GM20000 (cell line): ENCODE results near the gene CAST.

ENCODE experiments used
- DNase-seq: peaks from one replicate; pipeline ENCODE4 v3.0.0; 2012; ENCODE audit warnings: low spot score
- TF ChIP-seq, protein P1 (sequence below): IDR thresholded peaks from 2 replicates; pipeline ENCODE4 v1.5.1; 2012; ENCODE audit warnings: mild to moderate bottlenecking, control low read depth; ENCODE audit errors: extremely low read depth, missing control alignments

The CAST gene

DNA sequence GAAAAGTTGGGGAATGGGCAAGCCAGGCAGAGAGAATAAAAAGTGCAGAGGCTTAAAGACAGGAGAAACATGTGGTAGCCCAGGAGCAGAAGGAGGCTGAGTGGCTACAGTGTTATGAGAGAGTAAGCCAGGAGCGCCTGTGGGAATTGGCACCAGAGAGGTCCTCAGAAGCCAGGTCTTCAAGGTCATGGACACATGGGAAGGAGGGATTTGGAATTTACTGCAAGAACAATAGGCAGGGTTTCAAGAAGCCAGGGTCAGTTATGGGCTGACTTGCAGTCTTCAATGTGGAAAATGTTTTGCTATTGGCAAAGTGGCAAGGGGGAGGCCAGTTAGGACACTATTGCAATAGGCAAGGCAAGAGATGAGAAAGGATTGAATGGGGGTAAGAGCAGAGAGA is 116.2 kb downstream of the CAST start:
- TF ChIP-seq, protein P1, sequence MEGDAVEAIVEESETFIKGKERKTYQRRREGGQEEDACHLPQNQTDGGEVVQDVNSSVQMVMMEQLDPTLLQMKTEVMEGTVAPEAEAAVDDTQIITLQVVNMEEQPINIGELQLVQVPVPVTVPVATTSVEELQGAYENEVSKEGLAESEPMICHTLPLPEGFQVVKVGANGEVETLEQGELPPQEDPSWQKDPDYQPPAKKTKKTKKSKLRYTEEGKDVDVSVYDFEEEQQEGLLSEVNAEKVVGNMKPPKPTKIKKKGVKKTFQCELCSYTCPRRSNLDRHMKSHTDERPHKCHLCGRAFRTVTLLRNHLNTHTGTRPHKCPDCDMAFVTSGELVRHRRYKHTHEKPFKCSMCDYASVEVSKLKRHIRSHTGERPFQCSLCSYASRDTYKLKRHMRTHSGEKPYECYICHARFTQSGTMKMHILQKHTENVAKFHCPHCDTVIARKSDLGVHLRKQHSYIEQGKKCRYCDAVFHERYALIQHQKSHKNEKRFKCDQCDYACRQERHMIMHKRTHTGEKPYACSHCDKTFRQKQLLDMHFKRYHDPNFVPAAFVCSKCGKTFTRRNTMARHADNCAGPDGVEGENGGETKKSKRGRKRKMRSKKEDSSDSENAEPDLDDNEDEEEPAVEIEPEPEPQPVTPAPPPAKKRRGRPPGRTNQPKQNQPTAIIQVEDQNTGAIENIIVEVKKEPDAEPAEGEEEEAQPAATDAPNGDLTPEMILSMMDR, result no peak
- no peak for DNase-seq

DNA sequence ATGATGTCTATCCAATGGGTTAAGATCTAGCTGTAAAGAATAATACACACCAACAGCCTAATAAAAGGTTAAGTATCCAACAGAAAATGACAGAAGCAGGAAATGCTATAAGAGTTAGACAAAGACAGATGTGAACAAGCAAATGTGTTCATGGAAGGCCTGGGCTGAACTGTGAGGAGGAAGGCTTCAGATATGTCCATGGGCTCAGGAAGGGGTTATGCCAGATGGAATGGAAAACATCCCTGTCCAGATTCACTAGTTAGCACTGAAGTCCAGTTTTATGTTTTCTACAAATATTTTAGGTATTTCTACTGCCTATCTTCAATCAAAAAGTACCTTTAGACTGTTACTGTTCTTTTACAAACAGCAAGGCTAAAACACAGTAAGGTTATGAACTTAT is 118.5 kb downstream of the CAST start:
- no peak for DNase-seq

DNA sequence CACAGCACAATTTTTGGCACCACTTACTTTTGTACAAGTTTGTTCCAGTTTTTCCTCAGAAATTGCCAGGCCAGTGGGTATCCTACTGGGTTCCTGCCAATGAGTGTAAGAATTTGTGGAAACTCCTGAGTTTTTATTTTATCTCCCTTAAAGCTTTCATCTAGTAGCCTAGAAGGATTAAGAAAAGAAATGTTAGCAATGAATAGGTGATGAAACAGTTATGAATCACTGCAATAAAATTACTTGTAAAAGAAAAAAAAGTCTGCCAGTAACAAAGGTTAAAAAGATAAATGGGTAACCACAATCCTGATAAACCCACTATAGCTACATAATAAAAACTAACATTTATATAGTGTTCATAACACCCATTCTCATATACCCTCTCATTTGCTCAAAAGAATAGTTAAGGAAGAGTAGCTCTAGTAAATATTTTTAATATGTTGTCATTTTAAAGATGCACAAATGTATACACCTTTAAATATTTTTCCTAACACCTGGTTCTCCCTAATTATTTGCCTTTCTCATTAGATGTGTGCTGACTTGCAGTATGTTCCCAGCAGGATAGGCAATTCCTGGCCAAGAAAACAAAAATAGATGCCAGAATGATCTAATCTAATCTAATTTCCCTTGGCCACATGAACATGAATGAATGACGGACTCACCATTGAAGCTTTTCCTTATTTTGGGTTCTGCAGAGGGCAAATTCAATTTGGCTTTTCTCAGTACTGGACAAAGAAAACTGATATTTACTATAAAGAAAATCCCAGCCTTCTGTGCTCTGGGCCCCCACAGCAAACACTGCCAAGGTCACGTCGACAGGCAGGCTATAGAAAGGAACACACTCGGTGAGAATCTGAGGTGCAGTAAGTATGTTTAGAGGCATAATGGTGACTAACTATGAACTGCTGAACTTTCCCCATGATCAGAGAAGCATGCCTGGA is 119.1 kb downstream of the CAST start:
- DNase-seq, result no peak

More for the DNA sequence above, 118.5 kb downstream of the CAST start:
- TF ChIP-seq, protein P1, result no peak

DNA sequence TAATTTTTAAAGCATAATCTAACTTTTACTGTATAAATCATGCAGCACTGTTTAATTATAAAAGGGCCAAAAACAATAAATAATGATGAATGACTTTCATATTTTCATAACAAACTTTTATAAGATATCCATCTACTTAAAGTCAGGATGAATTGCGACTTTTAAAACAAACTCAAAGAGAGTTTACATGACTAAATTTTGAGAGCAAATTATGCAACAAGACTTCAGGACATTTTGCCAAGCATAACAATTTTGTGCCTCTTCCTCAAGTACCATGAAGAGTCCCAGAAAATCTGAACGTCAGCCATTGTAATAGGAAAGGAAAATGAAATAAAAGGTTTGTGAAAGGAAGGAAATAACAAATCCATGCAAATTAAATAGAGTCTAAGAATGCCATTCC is 121.2 kb downstream of the CAST start:
- no peak for DNase-seq
- TF ChIP-seq, protein P1, result no peak

More for the DNA sequence above, 119.1 kb downstream of the CAST start:
- TF ChIP-seq, protein P1, result no peak

DNA sequence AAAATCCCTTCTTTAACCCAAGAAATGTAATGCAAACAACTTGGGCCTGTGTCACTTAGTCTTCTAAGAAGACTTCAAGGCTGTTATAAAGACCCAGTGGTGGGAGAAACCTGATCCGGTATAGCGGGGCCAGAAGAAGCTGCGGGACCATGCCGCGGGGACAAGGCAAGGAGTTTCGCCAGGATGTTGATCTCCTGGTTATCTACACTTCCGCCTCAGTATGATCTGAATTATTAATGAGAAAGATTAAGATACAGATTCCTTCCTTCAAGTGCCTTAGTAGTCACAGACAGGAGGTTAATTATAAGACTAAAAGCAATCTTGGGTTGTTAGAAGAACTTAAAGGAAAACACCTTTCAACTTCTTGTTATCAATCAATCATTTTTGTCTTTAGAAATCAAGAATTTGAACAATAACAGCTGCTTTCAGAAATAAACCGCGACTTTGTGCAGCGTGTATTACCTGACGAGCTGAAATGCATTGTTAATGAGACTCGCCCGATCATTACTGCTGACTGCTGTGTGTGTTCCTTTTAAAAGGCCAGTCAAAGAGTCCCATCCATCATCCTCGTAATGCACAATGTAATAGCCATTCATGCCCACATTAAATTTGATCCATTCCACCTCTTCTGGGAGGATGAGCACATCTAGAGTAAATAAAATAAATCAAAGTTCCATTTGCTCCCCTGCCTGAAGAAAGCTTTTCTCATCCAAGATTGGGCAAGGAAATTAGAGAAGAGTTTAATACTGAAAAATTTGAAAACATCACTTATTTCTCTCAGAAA is 123.3 kb downstream of the CAST start:
- DNase-seq, result no peak
- TF ChIP-seq, protein P1, result no peak

DNA sequence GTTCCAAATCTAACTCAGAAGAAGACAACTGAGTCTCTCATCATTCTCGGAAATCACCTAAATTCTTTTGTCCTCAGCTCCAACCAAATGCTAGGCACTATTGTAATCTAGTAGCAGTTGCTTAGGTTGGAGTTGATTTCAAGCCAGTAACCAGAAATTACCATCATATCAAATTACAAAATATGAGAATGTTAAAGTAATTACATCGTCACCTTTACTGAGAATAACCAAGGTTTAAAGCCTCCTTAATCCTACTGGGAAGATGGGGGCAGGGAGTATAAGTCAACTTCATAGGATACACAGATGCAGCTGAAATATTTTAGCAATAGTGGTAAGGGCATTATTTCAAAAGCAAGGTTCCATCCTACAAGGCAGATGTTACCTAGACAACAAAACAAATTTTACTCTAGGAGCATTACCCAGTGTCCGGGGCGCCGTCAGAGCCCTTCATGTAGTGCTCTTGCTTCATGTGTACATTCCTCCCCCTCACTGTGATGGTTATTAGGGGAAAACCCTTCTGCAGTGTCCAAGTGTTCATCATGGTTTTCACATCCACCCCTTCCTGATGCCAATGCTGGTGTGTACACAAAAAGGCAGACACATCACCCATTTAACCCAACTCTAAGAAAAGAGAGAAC is 126.1 kb downstream of the CAST start:
- TF ChIP-seq, protein P1, result no peak
- no peak for DNase-seq
